Natural killer cell treated with Interleukin-12 subunit alpha and Interleukin-12 subunit beta and Interleukin-15 and Interleukin-18, amount 100 ng/mL, for 72 hours (primary cell): ENCODE measurements around the gene CBS. TPM values are rescaled to one million over a fixed set of nuclear protein-coding genes. Genes with fewer than 3 reads are reported as not detected.
A peak's percentile ranks its signal among the peaks of the same experiment; 100 is the strongest.
"Not testable (repeated sequence)": the region's sequence is repeated elsewhere in the genome, so short reads cannot be mapped to it uniquely, and the experiment has no call there.

Experiments used
- ATAC-seq, 2 donors: fragments of 150-1000 bp; cut with Tn5 transposase in 1 of 2; sonication (Bioruptor Pico), chemical (Tn5 transposase) in 1 of 2; 2 replicates each; pipeline ENCODE4 v1.10.0; 2021
- DNase-seq: peaks from one replicate; pipeline ENCODE4 v3.0.0; 2022; ENCODE audit warnings: low spot score
- H3K27ac Mint-ChIP-seq, 2 donors: 1 replicate in 1 of 2; 2 replicates in 1 of 2; pipeline ENCODE4 v1.8.0; 2022; ENCODE audit warnings: mixed read lengths in 2 of 2, mild to moderate bottlenecking in 1 of 2, moderate library complexity in 1 of 2
- H3K27me3 Mint-ChIP-seq, 2 donors: 1 replicate in 1 of 2; 2 replicates in 1 of 2; pipeline ENCODE4 v1.8.0; 2022; ENCODE audit warnings: mixed read lengths in 2 of 2
- H3K36me3 Mint-ChIP-seq: one replicate; pipeline ENCODE4 v1.8.0; 2022; ENCODE audit warnings: mixed read lengths
- H3K4me1 Mint-ChIP-seq, 2 donors: 1 replicate in 1 of 2; 2 replicates in 1 of 2; pipeline ENCODE4 v1.8.0; 2022; ENCODE audit warnings: low read depth in 2 of 2, mixed read lengths in 2 of 2, mild to moderate bottlenecking in 1 of 2
- H3K4me3 Mint-ChIP-seq: one replicate; pipeline ENCODE4 v1.8.0; 2022; ENCODE audit warnings: mixed read lengths
- H3K9me3 Mint-ChIP-seq: 2 replicates; pipeline ENCODE4 v1.8.0; 2022; ENCODE audit warnings: mixed read lengths
- total RNA-seq, 2 donors: library from RNA; stranded (reverse); gene quantifications; one replicate each; pipeline ENCODE4 v1.2.3, GENCODE V29; 2022

CBS gene
- 1 to 10 TPM; 4.7 to 6.8 TPM for total RNA-seq

GRCh38 chr21:43075170-43076022 lies at the start of gene CBS:
TSS of gene CBS (minus strand) at chr21:43075835. CDS start at chr21:43072193, 3,642 bp downstream.
- peak in 1 of 2 donors; percentile 45 for ATAC-seq
- not testable (repeated sequence) for H3K4me1 Mint-ChIP-seq, H3K4me3 Mint-ChIP-seq, H3K9me3 Mint-ChIP-seq, H3K27ac Mint-ChIP-seq, H3K27me3 Mint-ChIP-seq, H3K36me3 Mint-ChIP-seq, DNase-seq

GRCh38 chr21:43115956-43116355 lies 40.3 kb upstream of the CBS start:
- ATAC-seq, H3K4me3 Mint-ChIP-seq, H3K27ac Mint-ChIP-seq, H3K9me3 Mint-ChIP-seq, H3K27me3 Mint-ChIP-seq, DNase-seq, H3K36me3 Mint-ChIP-seq, H3K4me1 Mint-ChIP-seq: not testable (repeated sequence)

GRCh38 chr21:43114483-43114882 lies 38.8 kb upstream of the CBS start:
- not testable (repeated sequence) for H3K27ac Mint-ChIP-seq, H3K36me3 Mint-ChIP-seq, H3K9me3 Mint-ChIP-seq, H3K4me3 Mint-ChIP-seq, ATAC-seq, DNase-seq, H3K27me3 Mint-ChIP-seq, H3K4me1 Mint-ChIP-seq

GRCh38 chr21:43109006-43109405 lies 33.4 kb upstream of the CBS start:
- not testable (repeated sequence) for H3K36me3 Mint-ChIP-seq, H3K27ac Mint-ChIP-seq, DNase-seq, H3K4me3 Mint-ChIP-seq, H3K4me1 Mint-ChIP-seq, ATAC-seq, H3K9me3 Mint-ChIP-seq, H3K27me3 Mint-ChIP-seq

GRCh38 chr21:43108177-43108576 lies 32.5 kb upstream of the CBS start:
- not testable (repeated sequence) for H3K36me3 Mint-ChIP-seq, H3K4me1 Mint-ChIP-seq, H3K27ac Mint-ChIP-seq, H3K9me3 Mint-ChIP-seq, H3K4me3 Mint-ChIP-seq, H3K27me3 Mint-ChIP-seq, ATAC-seq, DNase-seq

GRCh38 chr21:43107794-43108137 lies 32.1 kb upstream of the CBS start:
- not testable (repeated sequence) for H3K4me3 Mint-ChIP-seq, H3K9me3 Mint-ChIP-seq, ATAC-seq

GRCh38 chr21:43106965-43107793 lies 31.5 kb upstream of the CBS start, which contains the start of gene U2AF1:
TSS of gene U2AF1 (minus strand) at chr21:43107570. CDS start at chr21:43107494, 76 bp downstream.
- H3K9me3 Mint-ChIP-seq, H3K36me3 Mint-ChIP-seq, H3K27ac Mint-ChIP-seq, H3K4me1 Mint-ChIP-seq, H3K27me3 Mint-ChIP-seq, H3K4me3 Mint-ChIP-seq: not testable (repeated sequence)
- ATAC-seq (peak; percentile 98 to 99), DNase-seq (peak; percentile 80)

More at GRCh38 chr21:43107794-43108137, 32.1 kb upstream of the CBS start:
- H3K27ac Mint-ChIP-seq, H3K36me3 Mint-ChIP-seq, DNase-seq, H3K27me3 Mint-ChIP-seq, H3K4me1 Mint-ChIP-seq: not testable (repeated sequence)

GRCh38 chr21:43104642-43105041 lies 29.0 kb upstream of the CBS start:
- not testable (repeated sequence) for H3K9me3 Mint-ChIP-seq, H3K4me1 Mint-ChIP-seq, H3K36me3 Mint-ChIP-seq

GRCh38 chr21:43102281-43102680 lies 26.6 kb upstream of the CBS start:
- not testable (repeated sequence) for DNase-seq, ATAC-seq, H3K4me3 Mint-ChIP-seq, H3K27me3 Mint-ChIP-seq, H3K9me3 Mint-ChIP-seq, H3K36me3 Mint-ChIP-seq, H3K27ac Mint-ChIP-seq, H3K4me1 Mint-ChIP-seq

More at GRCh38 chr21:43104642-43105041, 29.0 kb upstream of the CBS start:
- DNase-seq, H3K27me3 Mint-ChIP-seq, ATAC-seq, H3K4me3 Mint-ChIP-seq, H3K27ac Mint-ChIP-seq: not testable (repeated sequence)

- H3K27me3 Mint-ChIP-seq, DNase-seq, H3K4me3 Mint-ChIP-seq, ATAC-seq, H3K27ac Mint-ChIP-seq, H3K4me1 Mint-ChIP-seq, H3K9me3 Mint-ChIP-seq, H3K36me3 Mint-ChIP-seq: not testable (repeated sequence)
These were observed 26.0 kb upstream of the CBS start for GRCh38 chr21:43101676-43102075.

- H3K27me3 Mint-ChIP-seq, H3K4me1 Mint-ChIP-seq, H3K27ac Mint-ChIP-seq, H3K4me3 Mint-ChIP-seq, ATAC-seq, H3K9me3 Mint-ChIP-seq, DNase-seq, H3K36me3 Mint-ChIP-seq: not testable (repeated sequence)
These were observed 25.4 kb upstream of the CBS start for GRCh38 chr21:43101000-43101399.

- H3K9me3 Mint-ChIP-seq, H3K36me3 Mint-ChIP-seq, H3K4me3 Mint-ChIP-seq, H3K27ac Mint-ChIP-seq, DNase-seq, H3K27me3 Mint-ChIP-seq, H3K4me1 Mint-ChIP-seq: not testable (repeated sequence)
- peak in 1 of 2 donors; percentile 43 for ATAC-seq
These were observed 16.5 kb upstream of the CBS start for GRCh38 chr21:43091979-43092614.

GRCh38 chr21:43090947-43091346 lies 15.3 kb upstream of the CBS start:
- not testable (repeated sequence) for H3K27ac Mint-ChIP-seq, H3K9me3 Mint-ChIP-seq, DNase-seq, H3K4me1 Mint-ChIP-seq, H3K36me3 Mint-ChIP-seq, H3K27me3 Mint-ChIP-seq, H3K4me3 Mint-ChIP-seq
- peak in 1 of 2 donors; percentile 80 for ATAC-seq

GRCh38 chr21:43089463-43089862 lies 13.8 kb upstream of the CBS start:
- not testable (repeated sequence) for H3K27me3 Mint-ChIP-seq, DNase-seq, H3K36me3 Mint-ChIP-seq, H3K9me3 Mint-ChIP-seq, H3K4me1 Mint-ChIP-seq, H3K4me3 Mint-ChIP-seq, H3K27ac Mint-ChIP-seq, ATAC-seq
